GM18519 (cell line): ENCODE measurements around the gene AFDN.
"Not testable (repeated sequence)": the region's sequence is repeated elsewhere in the genome, so short reads cannot be mapped to it uniquely, and the experiment has no call there.

Experiments used
- ATAC-seq: cut with Tn5 transposase; IDR thresholded peaks from one replicate; pipeline ENCODE4 v1.9.1; 2021; ENCODE audit warnings: mild to moderate bottlenecking, moderate library complexity; ENCODE audit not compliant: unreplicated experiment, low FRiP score

The AFDN gene

DNA sequence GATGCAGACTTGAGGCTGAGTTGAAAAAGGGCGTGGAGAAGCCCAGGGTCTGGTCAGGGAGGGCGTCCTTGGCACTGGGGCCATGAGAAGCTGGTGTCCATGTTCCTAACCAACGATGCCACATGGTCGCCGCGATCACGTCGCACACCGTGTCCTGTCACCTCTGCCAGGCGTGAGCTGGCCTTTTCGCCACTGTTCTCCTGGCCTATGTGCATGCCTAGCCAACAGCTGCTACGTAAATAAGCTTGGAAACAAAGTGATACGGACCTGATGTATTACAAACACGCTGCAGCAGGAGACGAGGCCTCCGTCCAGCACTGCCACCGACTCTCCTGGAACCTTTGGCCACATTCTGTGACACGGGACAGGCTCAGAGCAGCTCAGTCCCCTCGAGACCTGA, 148.7 kb downstream of the AFDN start:
- no peak for ATAC-seq

DNA sequence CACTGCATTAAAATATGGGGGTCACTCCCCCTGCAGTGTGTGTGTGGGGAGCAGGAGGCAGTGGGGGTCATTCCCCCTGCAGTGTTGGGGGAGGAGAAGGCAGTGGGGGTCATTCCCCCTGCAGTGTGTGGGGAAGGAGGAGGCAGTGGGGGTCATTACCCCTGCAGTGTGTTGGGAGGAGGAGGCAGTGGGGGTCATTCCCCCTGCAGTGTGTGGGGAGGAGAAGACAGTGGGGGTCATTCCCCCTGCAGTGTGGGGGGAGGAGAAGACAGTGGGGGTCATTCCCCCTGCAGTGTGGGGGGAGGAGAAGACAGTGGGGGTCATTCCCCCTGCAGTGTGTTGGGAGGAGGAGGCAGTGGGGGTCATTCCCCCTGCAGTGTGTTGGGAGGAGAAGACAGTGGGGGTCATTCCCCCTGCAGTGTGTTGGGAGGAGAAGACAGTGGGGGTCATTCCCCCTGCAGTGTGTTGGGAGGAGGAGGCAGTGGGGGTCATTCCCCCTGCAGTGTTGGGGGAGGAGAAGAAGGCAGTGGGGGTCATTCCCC, 149.5 kb downstream of the AFDN start:
- not testable (repeated sequence) for ATAC-seq

DNA sequence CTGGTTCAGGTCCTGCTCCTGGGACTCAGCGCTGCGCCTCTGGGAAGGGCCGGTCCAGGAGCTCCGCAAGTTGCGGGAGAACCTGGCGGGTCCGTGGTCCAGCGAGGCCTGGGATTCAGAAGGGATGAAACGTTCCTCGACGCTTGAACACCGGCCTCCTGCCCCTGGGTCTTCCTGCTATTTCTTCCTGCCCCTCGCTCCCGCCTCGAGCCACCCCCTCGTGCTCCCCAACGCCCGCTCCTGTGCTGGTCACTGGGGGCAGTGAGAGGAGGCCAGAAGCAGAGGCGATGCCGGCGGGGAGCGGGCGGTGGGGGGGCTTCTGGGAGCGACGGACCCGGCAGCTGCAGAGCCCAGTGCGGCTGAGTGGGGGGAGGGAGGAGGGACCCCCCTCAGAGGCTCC, 150.0 kb downstream of the AFDN start:
- ATAC-seq, result no peak

DNA sequence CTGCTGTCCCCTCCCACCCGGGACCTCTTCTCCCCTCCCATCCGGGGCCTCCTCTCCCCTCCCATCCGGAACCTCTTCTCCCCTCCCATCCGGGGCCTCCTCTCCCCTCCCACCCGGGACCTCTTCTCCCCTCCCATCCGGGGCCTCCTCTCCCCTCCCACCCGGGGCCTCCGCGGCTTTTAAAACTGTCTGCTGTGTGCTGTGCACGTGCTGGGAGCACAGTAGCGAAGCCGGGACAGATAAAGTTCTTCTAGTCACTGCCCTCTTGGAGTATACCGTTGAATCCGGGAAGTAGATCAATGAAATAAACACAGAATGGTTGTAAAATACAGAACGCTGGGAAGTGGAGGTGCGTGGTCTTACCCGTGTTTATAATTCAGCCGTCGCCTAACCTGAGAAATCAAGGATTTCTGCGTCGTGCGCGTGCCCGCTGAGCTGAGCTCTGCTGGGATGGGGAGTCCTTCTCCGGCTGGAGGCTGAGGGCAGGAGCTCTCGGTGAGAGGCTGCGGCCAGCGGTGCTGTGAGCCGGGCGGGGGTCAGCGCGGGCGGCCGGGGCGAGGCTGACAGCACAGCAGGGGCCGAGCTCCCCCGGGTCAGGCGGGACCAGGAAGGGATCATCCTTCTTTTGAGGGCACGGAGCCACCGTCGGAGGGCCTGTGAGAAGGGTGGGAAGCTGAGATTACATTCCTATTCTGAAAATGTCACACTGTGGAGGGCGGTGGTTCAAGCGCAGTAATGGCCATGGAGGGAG, 151.2 kb downstream of the AFDN start:
- ATAC-seq, result no peak

DNA sequence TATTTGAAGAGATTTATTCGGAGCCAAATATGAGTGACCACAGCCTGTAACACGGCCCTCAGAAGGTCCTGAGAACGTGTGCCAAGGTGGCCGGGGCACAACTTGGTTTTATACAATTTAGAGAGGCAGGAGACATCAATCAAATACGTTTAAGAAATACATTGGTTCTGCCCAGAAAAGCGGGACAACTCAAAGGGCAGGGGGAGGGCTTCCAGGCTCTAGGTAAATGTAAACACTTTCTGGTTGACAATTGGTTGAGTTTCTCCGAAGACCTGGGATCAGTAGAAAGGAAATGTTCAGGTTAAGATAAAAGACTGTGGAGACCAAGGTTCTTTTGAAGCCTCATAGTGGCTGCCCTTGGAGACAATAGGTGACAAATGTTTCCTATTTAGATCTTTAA, 151.9 kb downstream of the AFDN start:
- ATAC-seq, result no peak

DNA sequence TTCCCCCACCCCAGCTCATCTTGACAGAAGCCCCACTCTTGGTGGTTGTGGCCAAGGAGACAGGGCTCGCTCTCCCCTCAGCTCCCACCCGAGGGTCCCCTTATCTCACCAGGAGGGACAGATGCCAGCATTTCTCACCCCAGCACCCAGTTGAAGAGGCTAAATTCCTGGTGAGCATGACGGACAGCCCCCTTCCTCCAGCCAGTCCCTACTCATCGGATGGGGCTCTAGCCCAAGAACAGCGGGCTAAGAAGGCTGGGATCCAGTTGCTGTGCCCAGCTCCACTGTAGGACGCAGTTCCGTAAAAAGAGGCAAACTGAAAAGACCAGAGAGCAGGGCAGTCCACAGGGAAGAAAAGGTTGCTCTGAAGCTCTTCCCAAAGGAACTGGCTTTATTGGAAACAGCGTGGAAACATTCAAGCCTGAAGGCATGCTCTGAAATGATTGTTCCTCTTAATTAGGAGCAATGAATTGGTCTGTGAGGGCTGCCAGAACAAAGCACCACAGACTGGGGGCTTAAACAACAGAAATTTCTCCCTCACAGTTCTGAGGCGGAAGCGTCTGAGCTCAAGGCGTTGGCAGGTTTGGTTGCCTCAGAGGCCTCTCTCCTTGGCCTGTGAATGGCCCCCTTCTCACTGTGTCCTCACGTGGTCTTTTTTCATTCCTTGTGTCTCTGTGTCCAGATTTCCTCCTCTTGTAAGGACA, 152.9 kb downstream of the AFDN start:
- no peak for ATAC-seq

DNA sequence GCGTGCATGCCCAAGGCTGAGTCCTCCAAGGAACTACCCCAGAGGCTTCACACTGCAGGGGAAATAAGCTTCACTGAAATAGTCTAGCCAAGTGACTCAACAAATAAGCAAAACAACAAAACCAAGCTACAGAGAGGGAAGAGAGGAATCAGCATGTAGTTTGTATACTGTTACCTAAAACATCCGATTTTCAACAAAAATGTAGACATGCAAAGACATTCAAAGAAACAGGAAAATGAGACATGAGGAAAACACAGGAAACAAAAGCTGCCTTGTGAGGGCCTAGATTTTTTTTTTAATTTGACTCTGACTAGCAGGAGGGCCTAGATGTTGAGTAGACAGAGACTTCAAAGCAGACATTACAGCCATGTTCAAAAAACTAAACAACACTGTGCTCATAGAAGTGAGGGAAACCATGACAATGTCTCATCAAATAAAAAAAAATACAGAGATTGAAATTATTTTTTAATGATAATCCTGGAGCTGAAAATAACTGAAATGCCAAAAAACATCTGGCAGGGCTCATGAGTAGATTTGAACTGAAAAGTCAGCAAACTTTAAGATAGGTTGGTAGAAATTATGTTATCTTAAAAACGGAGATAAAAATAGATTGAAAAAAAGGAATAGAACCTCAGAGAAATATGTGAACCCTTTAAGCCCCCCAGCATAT, 154.3 kb downstream of the AFDN start:
- no peak for ATAC-seq

DNA sequence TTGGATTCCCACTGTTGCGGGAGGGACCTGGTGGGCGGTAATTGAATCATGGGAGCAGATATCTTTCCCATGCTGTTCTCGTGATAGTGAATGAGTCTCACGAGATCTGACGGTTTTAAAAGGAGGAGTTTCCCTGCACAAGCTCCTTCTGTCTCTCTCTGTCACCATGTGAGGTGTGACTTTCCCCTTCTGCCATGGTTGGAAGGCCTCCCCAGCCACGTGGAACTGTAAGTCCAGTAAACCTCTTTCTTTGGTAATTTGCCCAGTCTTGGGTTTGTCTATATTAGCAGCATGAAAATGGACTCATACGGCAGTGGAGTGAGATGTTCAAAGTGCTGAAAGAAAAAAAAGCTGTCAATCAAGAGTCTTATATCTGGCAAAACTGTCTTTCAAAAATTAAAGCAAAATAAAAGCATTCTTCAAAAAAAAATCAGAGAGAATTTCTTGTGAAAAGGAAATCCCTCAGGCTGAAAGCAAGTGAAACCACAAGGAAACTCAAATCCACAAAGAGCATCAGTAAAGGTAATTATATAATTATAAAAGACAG, 155.3 kb downstream of the AFDN start:
- ATAC-seq, result no peak

DNA sequence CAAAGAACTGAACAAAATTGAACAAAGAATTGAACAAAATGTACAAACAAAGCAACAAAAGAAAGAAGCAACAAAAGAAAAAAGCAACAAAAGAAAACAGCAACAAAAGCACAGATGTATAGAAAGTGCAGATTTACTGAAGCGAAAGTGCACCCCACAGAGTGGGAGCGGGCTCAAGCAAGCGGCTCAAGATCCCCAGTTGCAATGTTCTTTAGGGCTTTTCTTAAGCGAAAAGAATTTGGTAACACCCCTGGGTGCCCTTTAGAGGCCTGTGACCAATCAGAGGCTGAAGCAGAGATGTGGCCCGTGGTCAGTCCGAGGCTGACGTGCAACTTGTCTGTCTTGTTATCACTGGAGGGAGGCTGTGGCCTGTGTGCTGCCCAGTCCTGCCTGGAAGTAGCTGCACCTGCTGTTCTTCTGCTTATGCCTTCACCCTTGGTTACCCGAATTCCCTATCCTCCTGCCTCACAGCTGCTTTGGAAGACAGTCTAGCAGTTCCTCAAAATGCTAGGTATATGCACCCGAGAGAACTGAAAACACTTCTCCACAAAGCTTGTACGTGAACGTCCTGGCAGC, 157.5 kb downstream of the AFDN start:
- no peak for ATAC-seq

DNA sequence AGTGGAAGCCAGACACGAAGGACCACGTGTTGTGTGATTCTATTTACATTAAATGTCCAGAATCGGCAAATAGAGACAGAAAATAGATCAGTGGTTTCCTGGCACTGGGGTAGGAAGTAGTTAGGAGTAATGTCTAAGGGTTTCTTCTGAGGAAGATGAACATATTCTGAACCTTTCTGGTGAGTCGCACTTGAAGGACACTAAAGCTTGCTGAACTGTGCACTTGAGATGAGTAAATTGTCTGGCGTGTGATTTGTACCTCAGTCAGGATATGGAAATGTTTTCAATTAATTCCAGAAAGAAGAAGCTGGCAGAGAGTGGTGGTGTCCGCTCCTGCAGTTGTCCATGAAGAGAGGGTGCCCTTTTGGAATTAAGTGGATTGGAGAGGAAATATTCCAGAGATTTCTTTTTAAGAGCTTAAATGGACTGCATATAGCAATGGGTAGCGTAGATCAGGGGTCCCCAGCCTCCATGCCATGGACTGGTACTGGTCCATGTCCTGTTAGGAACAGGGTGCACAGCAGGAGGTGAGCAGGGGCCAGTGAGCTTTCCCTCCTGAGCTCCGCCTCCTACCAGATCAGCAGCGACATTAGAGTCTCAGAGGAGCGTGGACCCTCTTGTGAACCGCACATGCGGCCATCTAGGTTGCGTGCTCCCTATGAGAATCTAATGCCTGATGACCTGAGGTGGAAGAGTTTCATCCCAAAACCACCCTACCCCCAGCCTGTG, 158.3 kb downstream of the AFDN start:
- ATAC-seq, result no peak

DNA sequence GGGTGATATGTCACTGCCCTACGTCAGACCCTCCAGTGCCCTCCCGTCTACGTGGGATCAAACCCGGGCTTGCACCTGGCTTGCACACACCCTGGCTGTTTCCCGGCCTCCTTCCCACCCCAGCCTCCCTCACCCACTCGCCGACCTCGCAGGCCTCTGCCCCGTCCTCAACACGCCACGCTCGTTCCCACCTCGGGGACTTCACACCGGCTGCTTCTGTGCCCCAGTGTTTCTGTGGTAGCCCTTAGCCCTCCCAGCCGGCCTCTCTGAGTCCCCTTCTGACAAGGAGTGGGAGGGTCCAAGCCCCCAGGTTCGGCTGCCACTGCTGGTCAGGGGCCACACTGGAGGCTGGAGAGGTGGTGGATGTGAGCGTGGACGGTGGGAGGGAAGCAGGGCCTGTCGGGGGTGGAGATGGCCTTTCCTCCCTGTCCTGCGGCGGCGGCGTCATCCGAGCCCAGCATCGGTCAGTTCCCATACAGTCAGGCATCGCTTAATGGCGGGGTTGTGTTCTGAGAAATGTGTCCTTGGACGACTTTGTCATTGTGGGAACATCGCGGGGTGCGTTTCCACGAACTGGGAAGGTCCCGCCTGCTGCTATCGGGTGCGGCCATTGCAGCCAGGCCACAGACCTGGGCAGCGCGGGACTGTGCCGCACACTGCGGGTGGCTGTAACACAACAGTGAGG, 159.3 kb downstream of the AFDN start:
- ATAC-seq, result no peak

DNA sequence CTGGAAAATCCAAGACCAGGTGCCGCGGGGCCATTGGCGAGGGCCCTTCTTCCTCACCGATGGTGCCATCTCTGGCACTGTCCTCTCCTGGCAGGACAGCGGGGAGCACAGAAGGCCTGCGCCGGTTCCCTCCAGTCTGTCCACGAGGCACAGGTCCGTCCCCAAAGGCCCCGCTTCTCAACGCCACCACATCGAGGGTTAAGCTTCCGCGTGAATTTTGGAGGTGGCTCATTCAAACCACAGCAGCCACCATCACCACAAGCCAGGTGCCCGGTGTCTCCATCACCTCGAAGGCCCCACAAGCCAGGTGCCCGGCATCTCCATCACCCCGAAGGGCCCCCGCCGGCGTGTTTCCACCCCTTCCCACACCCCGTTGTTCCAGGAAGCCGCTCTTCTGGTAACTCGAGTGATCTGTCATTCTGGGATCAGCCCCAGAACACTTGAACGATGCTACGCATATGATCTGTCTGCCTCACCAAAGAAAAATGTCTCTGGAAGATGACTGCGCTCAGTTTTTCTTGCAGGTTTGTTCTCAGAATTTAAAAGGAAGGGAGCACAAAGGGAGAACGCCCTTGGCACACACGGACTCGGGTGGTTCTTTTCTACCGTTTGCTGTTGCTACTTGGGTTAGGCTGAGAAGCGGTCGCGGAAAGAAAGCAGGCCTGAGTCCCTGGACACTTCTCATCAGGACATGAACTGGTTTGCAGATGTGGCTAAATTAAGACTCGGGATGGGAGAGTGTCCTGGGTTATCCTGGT, 160.9 kb downstream of the AFDN start:
- ATAC-seq, result no peak

DNA sequence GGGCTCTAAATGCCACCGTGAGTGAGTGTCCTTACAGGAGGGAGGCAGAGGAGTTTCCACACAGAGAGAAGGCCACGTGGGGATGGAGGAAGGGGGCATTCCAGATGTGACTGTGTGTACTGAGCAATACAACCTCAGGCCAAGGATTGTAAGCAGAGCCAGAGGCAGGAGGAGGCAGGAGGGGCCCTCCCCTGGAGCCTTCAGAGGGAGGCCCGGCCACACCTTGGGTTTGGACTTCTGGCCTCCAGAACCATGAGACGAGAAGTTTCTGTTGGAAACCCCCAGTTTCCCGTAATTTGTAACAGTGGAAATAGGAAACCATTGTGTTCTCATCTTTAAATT, 161.4 kb downstream of the AFDN start:
- ATAC-seq, result no peak

DNA sequence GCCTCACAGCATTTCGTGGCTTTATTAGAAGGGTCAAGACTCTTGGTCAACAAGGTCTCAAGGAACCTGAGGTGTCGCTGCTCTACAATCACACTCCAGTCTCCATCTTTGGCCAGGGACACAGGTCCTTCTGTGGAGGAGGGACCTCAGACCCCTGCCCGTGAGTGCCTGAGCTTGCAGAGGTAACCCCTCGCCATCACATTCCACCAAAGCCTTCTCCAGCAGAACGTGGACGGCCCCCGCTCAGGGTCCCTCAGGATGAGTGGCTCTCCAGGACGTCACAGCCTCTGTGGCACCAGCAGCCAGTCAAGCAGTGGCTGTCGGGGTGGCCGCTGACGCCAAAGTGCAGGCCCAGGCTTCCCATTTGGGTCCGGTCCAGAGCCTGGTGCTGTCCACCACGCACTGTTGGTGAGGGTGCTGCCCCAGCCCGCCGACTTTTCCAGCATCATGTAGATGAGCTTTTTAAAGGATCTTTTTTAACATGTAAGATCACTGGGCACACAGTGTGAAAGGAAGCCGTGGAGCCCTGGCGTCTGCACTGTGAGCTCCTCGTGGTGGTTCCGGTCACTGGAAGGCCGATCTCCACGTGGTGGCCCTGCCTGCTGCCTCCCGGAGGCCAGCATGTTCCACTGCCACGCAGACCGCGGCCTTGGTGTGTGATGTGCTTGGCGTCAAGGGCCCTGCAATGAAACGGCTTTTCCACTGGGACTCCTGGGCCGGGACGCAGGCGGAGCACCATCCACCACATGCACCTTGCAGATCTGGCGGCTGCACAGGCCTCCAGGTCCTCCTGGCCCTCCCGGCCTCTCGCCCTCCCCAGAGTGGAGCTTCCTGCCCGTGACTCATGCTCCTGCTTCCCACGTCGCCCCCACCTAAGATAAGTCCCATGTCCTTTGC, 162.5 kb downstream of the AFDN start:
- ATAC-seq, result no peak

DNA sequence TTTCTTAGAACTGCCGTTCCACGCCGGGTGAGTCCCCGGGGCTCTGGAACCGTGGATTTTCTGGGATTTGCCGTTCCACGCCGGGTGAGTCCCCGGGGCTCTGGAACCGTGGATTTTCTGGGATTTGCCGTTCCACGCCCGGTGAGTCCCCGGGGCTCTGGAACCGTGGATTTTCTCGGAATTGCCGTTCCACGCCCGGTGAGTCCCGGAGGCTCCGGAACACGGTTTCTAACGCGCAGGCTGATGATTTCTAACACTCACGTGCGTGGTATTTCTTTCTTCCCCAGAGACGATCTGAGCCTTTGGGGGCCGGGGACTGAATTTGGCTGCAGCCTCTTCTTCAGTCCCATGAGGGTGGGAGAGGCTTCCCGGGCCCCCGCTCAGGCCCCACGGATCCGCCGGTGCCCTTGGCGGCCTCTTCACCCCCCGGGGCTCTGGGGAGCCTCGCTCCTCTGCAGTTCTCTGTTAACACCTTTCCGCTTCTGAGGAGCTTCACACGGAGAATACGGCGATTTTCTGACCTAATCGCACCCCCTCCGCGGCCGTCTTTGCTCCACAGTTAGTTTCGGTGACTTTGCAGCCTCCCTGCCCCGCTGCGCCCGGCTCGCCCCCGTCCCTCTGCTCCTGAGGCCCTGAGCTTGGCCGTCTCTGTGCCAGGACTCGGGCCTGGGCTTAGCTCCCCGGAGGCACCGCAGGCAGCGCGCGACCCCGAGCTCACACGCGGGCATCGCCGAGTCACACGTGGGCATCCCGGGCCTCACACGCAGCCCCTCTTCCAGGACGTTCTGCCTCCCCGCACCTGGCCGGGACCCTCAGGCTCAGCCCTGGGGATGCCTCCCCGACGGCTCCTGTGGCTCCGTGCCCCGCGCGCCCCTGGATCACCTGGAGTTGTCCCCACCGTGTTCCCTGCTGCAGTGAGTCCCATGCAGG, 163.6 kb downstream of the AFDN start:
- ATAC-seq, result no peak

DNA sequence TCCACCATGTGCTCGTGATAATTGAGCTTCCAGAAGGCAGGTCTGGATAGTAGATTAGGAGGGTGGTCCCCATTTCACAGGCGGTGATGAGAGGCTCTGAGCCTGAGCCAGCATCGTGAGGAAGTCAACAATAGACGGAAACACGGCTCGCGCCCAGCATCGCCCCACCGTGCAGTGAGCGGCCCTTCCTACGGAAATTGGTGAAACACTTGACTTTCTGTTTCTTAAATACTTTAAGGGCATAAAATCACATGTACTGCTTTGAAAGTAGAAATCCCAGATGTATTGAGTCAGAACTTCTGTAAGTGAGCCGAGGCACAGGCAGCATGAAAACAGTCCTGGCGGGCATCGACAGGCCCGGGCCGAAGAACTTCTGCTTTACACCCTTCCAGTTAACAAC, 166.5 kb downstream of the AFDN start:
- ATAC-seq, result no peak

DNA sequence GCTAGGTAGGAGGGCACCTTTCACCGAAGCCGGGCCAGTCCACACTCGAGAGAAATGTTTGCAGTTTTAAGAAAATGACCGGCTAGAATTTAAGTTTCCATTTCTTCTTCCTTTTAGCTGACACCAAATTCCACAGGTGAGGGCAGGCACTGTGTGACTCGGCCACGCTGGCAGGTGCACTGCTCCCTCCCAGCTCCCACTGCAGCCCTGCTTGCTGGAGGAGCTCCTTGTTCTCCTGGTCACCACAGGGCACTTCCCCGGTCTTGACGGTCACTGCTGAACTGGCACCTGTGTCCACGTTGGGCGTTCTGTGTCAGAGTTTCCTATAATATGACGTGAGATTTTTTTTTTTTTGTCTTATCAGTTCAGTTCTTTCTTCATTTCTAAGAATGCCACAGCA, 167.1 kb downstream of the AFDN start:
- no peak for ATAC-seq
